Posterior vena cava (tissue), 2 donors: ENCODE results near the gene GMCL2. TPM values are rescaled to one million over a fixed set of nuclear protein-coding genes. Genes with fewer than 3 reads are reported as not detected.
"Not testable (repeated sequence)": the region's sequence is repeated elsewhere in the genome, so short reads cannot be mapped to it uniquely, and the experiment has no call there.

ENCODE experiments used
- DNase-seq: peaks from one replicate; pipeline ENCODE4 v3.0.0-alpha.2; 2020; ENCODE audit warnings: low spot score
- intact Hi-C, 2 donors: fragments of 100-400 bp; cut with DNase I; formaldehyde crosslinking; loops; one replicate each; pipeline versions ENCODE4 v1.14.1 to v1.14.2; 2022 to 2023
- total RNA-seq, 2 donors: library from RNA; stranded (reverse); fragmentation: NEBNext Ultra II Directional; extraction: Animal tissue kit (Norgen Biotek cat#: 25700); gene quantifications; one replicate each; pipeline ENCODE4 v1.2.1, GENCODE V29; 2021
- donor health status: DM: yes; HTN: yes; CAD: no.
- donor health status: DM: yes; HTN: yes; CAD: no.

Gene GMCL2
- total RNA-seq, 2 donors from 2014 or later: not detected

GRCh38 chr5:178208540-178209227, 21.5 kb upstream of the GMCL2 start:
- intact Hi-C loops: no loop called here
- peak; percentile 46 for DNase-seq

GRCh38 chr5:178207917-178208280, 20.7 kb upstream of the GMCL2 start:
- intact Hi-C loops: no loop called here

GRCh38 chr5:178207183-178207916, 20.2 kb upstream of the GMCL2 start:
- DNase-seq: no peak
- intact Hi-C loops: no loop called here

More at GRCh38 chr5:178207917-178208280, 20.7 kb upstream of the GMCL2 start:
- DNase-seq: no peak

- no peak for DNase-seq
- intact Hi-C loops: no loop called here
Observed at GRCh38 chr5:178206166-178207101, 19.3 kb upstream of the GMCL2 start.

GRCh38 chr5:178205749-178206047, 18.5 kb upstream of the GMCL2 start:
- intact Hi-C loops: no loop called here
- DNase-seq: no peak

GRCh38 chr5:178204935-178205748, 18.0 kb upstream of the GMCL2 start:
- DNase-seq: peak; percentile 94
- intact Hi-C loops: no loop called here

GRCh38 chr5:178204182-178204934, 17.2 kb upstream of the GMCL2 start, which contains the start of gene HNRNPAB:
HNRNPAB (plus strand) TSS chr5:178204533; CDS start chr5:178204838, 305 bp downstream.
- DNase-seq: peak; percentile 99
- intact Hi-C loops: no loop called here

- no peak for DNase-seq
- intact Hi-C loops: no loop called here
Observed at GRCh38 chr5:178203670-178204181, 16.6 kb upstream of the GMCL2 start.

GRCh38 chr5:178202541-178202940, 15.4 kb upstream of the GMCL2 start:
- DNase-seq: no peak
- intact Hi-C loops: no loop called here

GRCh38 chr5:178201927-178202235, 14.7 kb upstream of the GMCL2 start:
- no peak for DNase-seq
- intact Hi-C loops: no loop called here

- intact Hi-C loops: no loop called here
- DNase-seq: no peak
Observed at GRCh38 chr5:178201221-178201926, 14.2 kb upstream of the GMCL2 start.

- DNase-seq: no peak
- intact Hi-C loops: no loop called here
Observed at GRCh38 chr5:178199581-178200434, 12.6 kb upstream of the GMCL2 start.

- DNase-seq: no peak
Observed at GRCh38 chr5:178198706-178199105, 11.5 kb upstream of the GMCL2 start.

GRCh38 chr5:178198151-178198550, 11.0 kb upstream of the GMCL2 start:
- intact Hi-C loops, DNase-seq: not testable (repeated sequence)

More at GRCh38 chr5:178198706-178199105, 11.5 kb upstream of the GMCL2 start:
- intact Hi-C loops: no loop called here

GRCh38 chr5:178196986-178197385, 9.8 kb upstream of the GMCL2 start:
- intact Hi-C loops: no loop called here
- DNase-seq: no peak

- intact Hi-C loops: no loop called here
- no peak for DNase-seq
Observed at GRCh38 chr5:178196281-178196812, 9.2 kb upstream of the GMCL2 start.

- intact Hi-C loops: no loop called here
Observed at GRCh38 chr5:178194026-178194425, 6.9 kb upstream of the GMCL2 start.

More at GRCh38 chr5:178194026-178194425, 6.9 kb upstream of the GMCL2 start:
- DNase-seq: no peak
